GM18870 (cell line): ENCODE data around the gene SHROOM1.
"Not testable (repeated sequence)": the region's sequence is repeated elsewhere in the genome, so short reads cannot be mapped to it uniquely, and the experiment has no call there.

Source experiments
- ATAC-seq: cut with Tn5 transposase; IDR thresholded peaks from one replicate; pipeline ENCODE4 v1.9.1; 2021; ENCODE audit warnings: moderate library complexity; ENCODE audit not compliant: unreplicated experiment

Gene SHROOM1

GRCh38 chr5:132808448-132808847 lies 22.0 kb downstream of the SHROOM1 start:
- ATAC-seq: no peak

- ATAC-seq: no peak
These were observed 23.1 kb downstream of the SHROOM1 start for GRCh38 chr5:132807163-132807838.

GRCh38 chr5:132806804-132807162 lies 23.7 kb downstream of the SHROOM1 start:
- ATAC-seq: not testable (repeated sequence)

GRCh38 chr5:132805872-132806271 lies 24.6 kb downstream of the SHROOM1 start:
- not testable (repeated sequence) for ATAC-seq

GRCh38 chr5:132804219-132804618 lies 26.2 kb downstream of the SHROOM1 start:
- not testable (repeated sequence) for ATAC-seq

- ATAC-seq: not testable (repeated sequence)
These were observed 27.8 kb downstream of the SHROOM1 start for GRCh38 chr5:132802685-132803066.

GRCh38 chr5:132802044-132802684 lies 28.3 kb downstream of the SHROOM1 start:
- ATAC-seq: no peak

GRCh38 chr5:132800545-132800944 lies 29.9 kb downstream of the SHROOM1 start:
- no peak for ATAC-seq

- ATAC-seq: no peak
These were observed 31.1 kb downstream of the SHROOM1 start for GRCh38 chr5:132799392-132799791.

- no peak for ATAC-seq
These were observed 32.8 kb downstream of the SHROOM1 start for GRCh38 chr5:132797651-132798050.

GRCh38 chr5:132791026-132791425 lies 39.4 kb downstream of the SHROOM1 start:
- ATAC-seq: no peak

- no peak for ATAC-seq
These were observed 40.1 kb downstream of the SHROOM1 start for GRCh38 chr5:132790201-132790865.

GRCh38 chr5:132788990-132789886 lies 41.2 kb downstream of the SHROOM1 start:
- ATAC-seq: no peak

GRCh38 chr5:132788508-132788907 lies 41.9 kb downstream of the SHROOM1 start:
- ATAC-seq: no peak

GRCh38 chr5:132787076-132787475 lies 43.4 kb downstream of the SHROOM1 start:
- ATAC-seq: no peak

- ATAC-seq: no peak
These were observed 44.6 kb downstream of the SHROOM1 start for GRCh38 chr5:132785864-132786263.

GRCh38 chr5:132785365-132785764 lies 45.1 kb downstream of the SHROOM1 start:
- ATAC-seq: no peak

GRCh38 chr5:132782101-132782500 lies 48.3 kb downstream of the SHROOM1 start:
- ATAC-seq: no peak

GRCh38 chr5:132781029-132781428 lies 49.4 kb downstream of the SHROOM1 start:
- ATAC-seq: no peak

- no peak for ATAC-seq
These were observed 49.9 kb downstream of the SHROOM1 start for GRCh38 chr5:132780577-132780976.

GRCh38 chr5:132779961-132780360 lies 50.5 kb downstream of the SHROOM1 start:
- no peak for ATAC-seq
